Prostate gland (tissue), 2 donors: ENCODE data around the gene SBNO2.

Experiments used
- POLR2A ChIP-seq: fragments of 450-650 bp; IDR thresholded peaks from one replicate; pipeline ENCODE4 v1.6.1; 2016; ENCODE audit warnings: antibody characterized with exemption, mild to moderate bottlenecking
- TF ChIP-seq, protein P1 (sequence below), 4 experiments: fragments of 200-600 bp in 2 of 4; fragments of 450-650 bp in 2 of 4; sonication (generic) in 2 of 4; IDR thresholded peaks; 1 replicate in 3 of 4; 2 replicates in 1 of 4; pipeline ENCODE4 v1.5.1; 2016 to 2019; ENCODE audit warnings: antibody characterized with exemption in 4 of 4, mild to moderate bottlenecking in 2 of 4, moderate library complexity in 2 of 4

GRCh38 chr19:1216756-1217155 lies 42.7 kb upstream of the SBNO2 start:
- TF ChIP-seq, protein P1, sequence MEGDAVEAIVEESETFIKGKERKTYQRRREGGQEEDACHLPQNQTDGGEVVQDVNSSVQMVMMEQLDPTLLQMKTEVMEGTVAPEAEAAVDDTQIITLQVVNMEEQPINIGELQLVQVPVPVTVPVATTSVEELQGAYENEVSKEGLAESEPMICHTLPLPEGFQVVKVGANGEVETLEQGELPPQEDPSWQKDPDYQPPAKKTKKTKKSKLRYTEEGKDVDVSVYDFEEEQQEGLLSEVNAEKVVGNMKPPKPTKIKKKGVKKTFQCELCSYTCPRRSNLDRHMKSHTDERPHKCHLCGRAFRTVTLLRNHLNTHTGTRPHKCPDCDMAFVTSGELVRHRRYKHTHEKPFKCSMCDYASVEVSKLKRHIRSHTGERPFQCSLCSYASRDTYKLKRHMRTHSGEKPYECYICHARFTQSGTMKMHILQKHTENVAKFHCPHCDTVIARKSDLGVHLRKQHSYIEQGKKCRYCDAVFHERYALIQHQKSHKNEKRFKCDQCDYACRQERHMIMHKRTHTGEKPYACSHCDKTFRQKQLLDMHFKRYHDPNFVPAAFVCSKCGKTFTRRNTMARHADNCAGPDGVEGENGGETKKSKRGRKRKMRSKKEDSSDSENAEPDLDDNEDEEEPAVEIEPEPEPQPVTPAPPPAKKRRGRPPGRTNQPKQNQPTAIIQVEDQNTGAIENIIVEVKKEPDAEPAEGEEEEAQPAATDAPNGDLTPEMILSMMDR (IDR thresholded peaks at IDR 0.05) = no peak
- TF ChIP-seq POLR2A = no peak
